ENCODE results near the gene SLC22A3. TPM values are rescaled to one million over a fixed set of nuclear protein-coding genes. Genes with fewer than 3 reads are reported as not detected.

Gene SLC22A3
- total and polyA plus RNA-seq, 7 experiments from 2014 or later, result not detected

GRCh38 chr6:160426136-160426535 lies 78.0 kb downstream of the SLC22A3 start:
- POLR2A ChIA-PET, result no interaction called here
- peaks cover 0 to 4% of the 10 kb centered on the region in 2 donors for H3K27me3 ChIP-seq (ENCODE audit: control insufficient read depth in 2 of 2, insufficient read depth in 2 of 2, low read length in 2 of 2)
- no peak overlapping the region for H3K4me3 ChIP-seq (ENCODE audit: low read length)
- intact Hi-C loops (cut with micrococcal nuclease), result no loop called here
- H3K36me3 ChIP-seq (ENCODE audit: control insufficient read depth in 2 of 3, insufficient read depth in 3 of 3, low read length in 3 of 3), result no peaks in the 10 kb centered on the region
- ATAC-seq (no peak), DNase-seq (peak in 1 of 9 donors; percentile 2)
- Mint-ChIP-seq H3K9me3 (peaks cover 0 to 7% (median 0%) of the 10 kb centered on the region in 11 donors), H3K27ac (no peak overlapping the region), H3K4me1 (peaks cover 6 to 26% (median 11%) of the 10 kb centered on the region in 7 donors), H3K4me3 (peak overlapping the region in 1 of 10 donors; percentile 24), H3K27me3 (peaks cover 36 to 65% (median 52%) of the 10 kb centered on the region in 5 donors), H3K36me3 (no peaks in the 10 kb centered on the region)
- no peak overlapping the region for H3K27ac ChIP-seq (ENCODE audit: low read depth, low read length)
- no peaks in the 10 kb centered on the region for H3K4me1 ChIP-seq (ENCODE audit: control insufficient read depth in 2 of 2, insufficient read depth in 2 of 2, low read length in 2 of 2)
- H3K9me3 ChIP-seq (ENCODE audit: control insufficient read depth in 2 of 3, low read length in 3 of 3), result no peaks in the 10 kb centered on the region
- CTCF ChIA-PET, result no interaction called here

- no peaks in the 10 kb centered on the region for H3K36me3 Mint-ChIP-seq
- no peak overlapping the region for H3K27ac Mint-ChIP-seq
- peaks cover 6 to 26% (median 11%) of the 10 kb centered on the region in 7 donors for H3K4me1 Mint-ChIP-seq
- ATAC-seq (no peak), DNase-seq (no peak)
- Histone ChIP-seq H3K9me3 (ENCODE audit: control insufficient read depth in 2 of 3, low read length in 3 of 3) (no peaks in the 10 kb centered on the region), H3K36me3 (ENCODE audit: control insufficient read depth in 2 of 3, insufficient read depth in 3 of 3, low read length in 3 of 3) (no peaks in the 10 kb centered on the region), H3K27me3 (ENCODE audit: control insufficient read depth in 2 of 2, insufficient read depth in 2 of 2, low read length in 2 of 2) (peaks cover 0 to 4% of the 10 kb centered on the region in 2 donors), H3K27ac (ENCODE audit: low read depth, low read length) (no peak overlapping the region), H3K4me3 (ENCODE audit: low read length) (no peak overlapping the region), H3K4me1 (ENCODE audit: control insufficient read depth in 2 of 2, insufficient read depth in 2 of 2, low read length in 2 of 2) (no peaks in the 10 kb centered on the region)
- intact Hi-C loops (cut with micrococcal nuclease), result no loop called here
- ChIA-PET POLR2A (no interaction called here), CTCF (no interaction called here)
- H3K27me3 Mint-ChIP-seq, result peaks cover 32 to 55% (median 48%) of the 10 kb centered on the region in 5 donors
- H3K9me3 Mint-ChIP-seq, result peaks cover 0 to 2% (median 0%) of the 10 kb centered on the region in 11 donors
- H3K4me3 Mint-ChIP-seq, result no peak overlapping the region
Measured at GRCh38 chr6:160427312-160428068, 79.3 kb downstream of the SLC22A3 start.

GRCh38 chr6:160428069-160428430 lies 79.9 kb downstream of the SLC22A3 start:
- ChIA-PET POLR2A (no interaction called here), CTCF (no interaction called here)
- no peak overlapping the region for H3K27ac ChIP-seq (ENCODE audit: low read depth, low read length)
- peaks cover 0 to 2% (median 0%) of the 10 kb centered on the region in 11 donors for H3K9me3 Mint-ChIP-seq
- no peaks in the 10 kb centered on the region for H3K36me3 Mint-ChIP-seq
- no peaks in the 10 kb centered on the region for H3K9me3 ChIP-seq (ENCODE audit: control insufficient read depth in 2 of 3, low read length in 3 of 3)
- H3K4me3 ChIP-seq (ENCODE audit: low read length), result no peak overlapping the region
- H3K27me3 Mint-ChIP-seq, result peaks cover 32 to 54% (median 48%) of the 10 kb centered on the region in 5 donors
- H3K4me3 Mint-ChIP-seq, result no peak overlapping the region
- DNase-seq (no peak), ATAC-seq (no peak)
- H3K27me3 ChIP-seq (ENCODE audit: control insufficient read depth in 2 of 2, insufficient read depth in 2 of 2, low read length in 2 of 2), result peaks cover 0 to 4% of the 10 kb centered on the region in 2 donors
- H3K27ac Mint-ChIP-seq, result no peak overlapping the region
- intact Hi-C loops (cut with micrococcal nuclease), result no loop called here
- peaks cover 6 to 26% (median 11%) of the 10 kb centered on the region in 7 donors for H3K4me1 Mint-ChIP-seq
- H3K36me3 ChIP-seq (ENCODE audit: control insufficient read depth in 2 of 3, insufficient read depth in 3 of 3, low read length in 3 of 3), result no peaks in the 10 kb centered on the region
- no peaks in the 10 kb centered on the region for H3K4me1 ChIP-seq (ENCODE audit: control insufficient read depth in 2 of 2, insufficient read depth in 2 of 2, low read length in 2 of 2)

GRCh38 chr6:160428818-160429619 lies 80.8 kb downstream of the SLC22A3 start:
- Histone ChIP-seq H3K9me3 (ENCODE audit: control insufficient read depth in 2 of 3, low read length in 3 of 3) (no peaks in the 10 kb centered on the region), H3K4me1 (ENCODE audit: control insufficient read depth in 2 of 2, insufficient read depth in 2 of 2, low read length in 2 of 2) (no peaks in the 10 kb centered on the region), H3K27ac (ENCODE audit: low read depth, low read length) (no peak overlapping the region), H3K27me3 (ENCODE audit: control insufficient read depth in 2 of 2, insufficient read depth in 2 of 2, low read length in 2 of 2) (peaks cover 0 to 4% of the 10 kb centered on the region in 2 donors), H3K4me3 (ENCODE audit: low read length) (no peak overlapping the region), H3K36me3 (ENCODE audit: control insufficient read depth in 2 of 3, insufficient read depth in 3 of 3, low read length in 3 of 3) (no peaks in the 10 kb centered on the region)
- CTCF ChIA-PET, result no interaction called here
- DNase-seq, result no peak
- Mint-ChIP-seq H3K36me3 (no peaks in the 10 kb centered on the region), H3K4me3 (no peak overlapping the region), H3K4me1 (peaks cover 6 to 26% (median 11%) of the 10 kb centered on the region in 7 donors), H3K9me3 (no peaks in the 10 kb centered on the region), H3K27me3 (peaks cover 32 to 54% (median 45%) of the 10 kb centered on the region in 5 donors), H3K27ac (no peak overlapping the region)
- ATAC-seq, result no peak
- intact Hi-C loops (cut with micrococcal nuclease), result no loop called here
- POLR2A ChIA-PET, result no interaction called here

GRCh38 chr6:160429620-160429895 lies 81.4 kb downstream of the SLC22A3 start:
- DNase-seq (no peak), ATAC-seq (no peak)
- Mint-ChIP-seq H3K27me3 (peaks cover 32 to 54% (median 45%) of the 10 kb centered on the region in 5 donors), H3K36me3 (no peaks in the 10 kb centered on the region), H3K4me1 (peaks cover 6 to 26% (median 11%) of the 10 kb centered on the region in 7 donors), H3K4me3 (no peak overlapping the region), H3K27ac (no peak overlapping the region), H3K9me3 (no peaks in the 10 kb centered on the region)
- Histone ChIP-seq H3K4me1 (ENCODE audit: control insufficient read depth in 2 of 2, insufficient read depth in 2 of 2, low read length in 2 of 2) (no peaks in the 10 kb centered on the region), H3K9me3 (ENCODE audit: control insufficient read depth in 2 of 3, low read length in 3 of 3) (no peaks in the 10 kb centered on the region), H3K36me3 (ENCODE audit: control insufficient read depth in 2 of 3, insufficient read depth in 3 of 3, low read length in 3 of 3) (no peaks in the 10 kb centered on the region), H3K27me3 (ENCODE audit: control insufficient read depth in 2 of 2, insufficient read depth in 2 of 2, low read length in 2 of 2) (peaks cover 0 to 4% of the 10 kb centered on the region in 2 donors), H3K4me3 (ENCODE audit: low read length) (no peak overlapping the region), H3K27ac (ENCODE audit: low read depth, low read length) (no peak overlapping the region)
- intact Hi-C loops (cut with micrococcal nuclease), result no loop called here
- POLR2A ChIA-PET, result interaction anchor here (0.7 kb wide), 1 partner anchor 419 kb away, joined by 3 read pairs; no protein-coding TSS in a partner anchor
- CTCF ChIA-PET, result no interaction called here

- ATAC-seq (no peak), DNase-seq (no peak)
- POLR2A ChIA-PET, result interaction anchor here (0.7 kb wide), 2 partner anchors 13 to 420 kb away, joined by 3 to 4 read pairs; no protein-coding TSS in a partner anchor
- no peaks in the 10 kb centered on the region for H3K4me1 ChIP-seq (ENCODE audit: control insufficient read depth in 2 of 2, insufficient read depth in 2 of 2, low read length in 2 of 2)
- Mint-ChIP-seq H3K27me3 (peaks cover 30 to 54% (median 45%) of the 10 kb centered on the region in 5 donors), H3K4me1 (peaks cover 6 to 26% (median 11%) of the 10 kb centered on the region in 7 donors), H3K27ac (no peak overlapping the region), H3K4me3 (no peak overlapping the region), H3K9me3 (no peaks in the 10 kb centered on the region), H3K36me3 (no peaks in the 10 kb centered on the region)
- H3K27ac ChIP-seq (ENCODE audit: low read depth, low read length), result no peak overlapping the region
- CTCF ChIA-PET, result no interaction called here
- H3K36me3 ChIP-seq (ENCODE audit: control insufficient read depth in 2 of 3, insufficient read depth in 3 of 3, low read length in 3 of 3), result no peaks in the 10 kb centered on the region
- intact Hi-C loops (cut with micrococcal nuclease), result no loop called here
- H3K27me3 ChIP-seq (ENCODE audit: control insufficient read depth in 2 of 2, insufficient read depth in 2 of 2, low read length in 2 of 2), result peaks cover 0 to 4% of the 10 kb centered on the region in 2 donors
- H3K4me3 ChIP-seq (ENCODE audit: low read length), result no peak overlapping the region
- H3K9me3 ChIP-seq (ENCODE audit: control insufficient read depth in 2 of 3, low read length in 3 of 3), result no peaks in the 10 kb centered on the region
Measured at GRCh38 chr6:160430203-160430602, 82.0 kb downstream of the SLC22A3 start.

Measured in naive thymus-derived CD4-positive, alpha-beta T cell (primary cell).